Measurements from ENCODE around the gene HNRNPUL2.

- peak in 1 of 4 donors; percentile 81 for TF ChIP-seq POLR2A (IDR thresholded peaks at IDR 0.05)
- TF ChIP-seq, protein P1, sequence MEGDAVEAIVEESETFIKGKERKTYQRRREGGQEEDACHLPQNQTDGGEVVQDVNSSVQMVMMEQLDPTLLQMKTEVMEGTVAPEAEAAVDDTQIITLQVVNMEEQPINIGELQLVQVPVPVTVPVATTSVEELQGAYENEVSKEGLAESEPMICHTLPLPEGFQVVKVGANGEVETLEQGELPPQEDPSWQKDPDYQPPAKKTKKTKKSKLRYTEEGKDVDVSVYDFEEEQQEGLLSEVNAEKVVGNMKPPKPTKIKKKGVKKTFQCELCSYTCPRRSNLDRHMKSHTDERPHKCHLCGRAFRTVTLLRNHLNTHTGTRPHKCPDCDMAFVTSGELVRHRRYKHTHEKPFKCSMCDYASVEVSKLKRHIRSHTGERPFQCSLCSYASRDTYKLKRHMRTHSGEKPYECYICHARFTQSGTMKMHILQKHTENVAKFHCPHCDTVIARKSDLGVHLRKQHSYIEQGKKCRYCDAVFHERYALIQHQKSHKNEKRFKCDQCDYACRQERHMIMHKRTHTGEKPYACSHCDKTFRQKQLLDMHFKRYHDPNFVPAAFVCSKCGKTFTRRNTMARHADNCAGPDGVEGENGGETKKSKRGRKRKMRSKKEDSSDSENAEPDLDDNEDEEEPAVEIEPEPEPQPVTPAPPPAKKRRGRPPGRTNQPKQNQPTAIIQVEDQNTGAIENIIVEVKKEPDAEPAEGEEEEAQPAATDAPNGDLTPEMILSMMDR (IDR thresholded peaks at IDR 0.05), result no peak
- peak; percentile 78 to 96 (median 93) for TF ChIP-seq POLR2AphosphoS5 (IDR thresholded peaks at IDR 0.05)
- TF ChIP-seq EP300 (IDR thresholded peaks at IDR 0.05), result no peak
These were observed at the start of gene HNRNPUL2 for GRCh38 chr11:62727165-62727871.
